GM18873 (cell line): ENCODE data around the gene SLC44A1.

Experiments
- ATAC-seq: cut with Tn5 transposase; IDR thresholded peaks from one replicate; pipeline ENCODE4 v1.9.1; 2021; ENCODE audit warnings: mild to moderate bottlenecking, moderate library complexity, moderate number of reproducible peaks; ENCODE audit not compliant: unreplicated experiment, low FRiP score

SLC44A1 gene

GRCh38 chr9:105418588-105419500 lies 174.4 kb downstream of the SLC44A1 start:
- no peak for ATAC-seq

GRCh38 chr9:105419816-105420597 lies 175.6 kb downstream of the SLC44A1 start:
- no peak for ATAC-seq

- ATAC-seq = no peak
Observed at GRCh38 chr9:105421154-105421553, 176.7 kb downstream of the SLC44A1 start.

- no peak for ATAC-seq
Observed at GRCh38 chr9:105421864-105422263, 177.4 kb downstream of the SLC44A1 start.

- no peak for ATAC-seq
Observed at GRCh38 chr9:105425816-105426433, 181.5 kb downstream of the SLC44A1 start.

GRCh38 chr9:105426657-105427056 lies 182.2 kb downstream of the SLC44A1 start:
- ATAC-seq = no peak

GRCh38 chr9:105431424-105432246 lies 187.2 kb downstream of the SLC44A1 start:
- ATAC-seq = no peak

- no peak for ATAC-seq
Observed at GRCh38 chr9:105432247-105432842, 187.9 kb downstream of the SLC44A1 start.

GRCh38 chr9:105435453-105435852 lies 191.0 kb downstream of the SLC44A1 start:
- no peak for ATAC-seq

- no peak for ATAC-seq
Observed at GRCh38 chr9:105436783-105437182, 192.3 kb downstream of the SLC44A1 start.

- ATAC-seq = no peak
Observed at GRCh38 chr9:105437704-105438103, 193.3 kb downstream of the SLC44A1 start.

GRCh38 chr9:105438141-105438806 lies 193.8 kb downstream of the SLC44A1 start:
- no peak for ATAC-seq

GRCh38 chr9:105439428-105439827 lies 195.0 kb downstream of the SLC44A1 start:
- ATAC-seq = no peak

- no peak for ATAC-seq
Observed at GRCh38 chr9:105441616-105442160, 197.2 kb downstream of the SLC44A1 start.

- ATAC-seq = no peak
Observed at GRCh38 chr9:105443121-105443520, 198.7 kb downstream of the SLC44A1 start.

- ATAC-seq = no peak
Observed at GRCh38 chr9:105444130-105444529, 199.7 kb downstream of the SLC44A1 start.

GRCh38 chr9:105445203-105445881 lies 200.9 kb downstream of the SLC44A1 start:
- ATAC-seq = no peak

- no peak for ATAC-seq
Observed at GRCh38 chr9:105447386-105447813, 202.9 kb downstream of the SLC44A1 start.
